G401.6 (cell line): ENCODE measurements around the gene MRPL17.

Experiments used
- FAIRE-seq: peaks from 2 replicates; lab custom pipeline; 2012; peaks lifted over from hg19 to GRCh38; lab: Jason Lieb, UNC

MRPL17 gene

GRCh38 chr11:6653656-6654055 is 29.5 kb downstream of the MRPL17 start:
- no peak for FAIRE-seq

- FAIRE-seq, result no peak
Measured at GRCh38 chr11:6653097-6653496, 30.0 kb downstream of the MRPL17 start.

GRCh38 chr11:6652182-6652581 is 31.0 kb downstream of the MRPL17 start:
- no peak for FAIRE-seq

GRCh38 chr11:6650980-6651379 is 32.2 kb downstream of the MRPL17 start:
- no peak for FAIRE-seq

GRCh38 chr11:6650104-6650503 is 33.0 kb downstream of the MRPL17 start:
- no peak for FAIRE-seq

- no peak for FAIRE-seq
Measured at GRCh38 chr11:6648501-6648900, 34.6 kb downstream of the MRPL17 start.

- FAIRE-seq, result no peak
Measured at GRCh38 chr11:6647836-6648235, 35.3 kb downstream of the MRPL17 start.

- FAIRE-seq, result no peak
Measured at GRCh38 chr11:6646918-6647679, 36.0 kb downstream of the MRPL17 start.

GRCh38 chr11:6646576-6646917 is 36.6 kb downstream of the MRPL17 start:
- FAIRE-seq, result no peak

- FAIRE-seq, result no peak
Measured at GRCh38 chr11:6646071-6646470, 37.1 kb downstream of the MRPL17 start.

GRCh38 chr11:6642957-6643356 is 40.2 kb downstream of the MRPL17 start:
- FAIRE-seq, result no peak

GRCh38 chr11:6640985-6641701 is 42.0 kb downstream of the MRPL17 start:
- no peak for FAIRE-seq

GRCh38 chr11:6640036-6640984 is 42.8 kb downstream of the MRPL17 start:
- FAIRE-seq, result no peak

- no peak for FAIRE-seq
Measured at GRCh38 chr11:6638429-6638828, 44.7 kb downstream of the MRPL17 start.

GRCh38 chr11:6637871-6638270 is 45.3 kb downstream of the MRPL17 start:
- no peak for FAIRE-seq

- no peak for FAIRE-seq
Measured at GRCh38 chr11:6636480-6636879, 46.7 kb downstream of the MRPL17 start.

GRCh38 chr11:6635082-6635932 is 47.8 kb downstream of the MRPL17 start:
- FAIRE-seq, result no peak

GRCh38 chr11:6634534-6634933 is 48.6 kb downstream of the MRPL17 start:
- FAIRE-seq, result no peak

GRCh38 chr11:6633422-6634408 is 49.4 kb downstream of the MRPL17 start:
- FAIRE-seq, result no peak
